Measurements from ENCODE around the gene CDK5R2.

DNA sequence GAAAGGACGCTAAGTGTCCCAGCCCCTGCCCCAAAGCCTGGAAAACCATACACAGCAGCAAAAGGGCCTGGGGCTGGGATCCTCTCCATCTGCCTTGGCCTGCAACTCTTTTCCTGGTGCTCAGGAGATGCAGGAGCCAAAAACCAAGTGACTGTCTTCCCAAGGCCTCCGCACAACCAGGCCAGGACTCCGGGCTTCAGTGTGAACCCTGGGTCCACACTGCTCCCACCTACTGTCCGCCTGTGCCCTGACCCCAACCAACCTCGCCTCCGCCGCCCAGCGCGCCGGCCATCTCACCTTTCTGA, 24.4 kb downstream of the CDK5R2 start:
- TF ChIP-seq TAF1 (IDR thresholded peaks at IDR 0.05; ENCODE audit: low read depth, low read length) (no peak), POLR2AphosphoS5 (IDR thresholded peaks at IDR 0.05; ENCODE audit: low read depth, low read length) (no peak), POLR2A (IDR thresholded peaks at IDR 0.05; ENCODE audit: low read depth, low read length) (no peak), POU2F2 (IDR thresholded peaks at IDR 0.05; ENCODE audit: low read depth, low read length) (no peak), SPI1 (IDR thresholded peaks at IDR 0.05; ENCODE audit: low read depth, low read length) (no peak), PAX5 (IDR thresholded peaks at IDR 0.05; ENCODE audit: insufficient read depth, low read length, severe bottlenecking) (no peak)

Measured in GM12891 (cell line).